PC-9 (cell line): ENCODE measurements around the gene CAPN14.

ENCODE experiments used
- CTCF ChIP-seq: fragments of 200-600 bp; sonication (generic); conservative IDR thresholded peaks from 2 replicates; pipeline ENCODE4 v1.6.1; 2017; ENCODE audit warnings: mixed run types, antibody characterized with exemption, mild to moderate bottlenecking, moderate library complexity
- EZH2 ChIP-seq: fragments of 200-600 bp; sonication (generic); IDR thresholded peaks from 2 replicates; pipeline ENCODE4 v1.8.0; 2017; ENCODE audit warnings: antibody characterized with exemption, low read depth

GRCh38 chr2:31148514-31148913 lies 68.8 kb downstream of the CAPN14 start:
- TF ChIP-seq CTCF (no peak), EZH2 (no peak)
